Tibial artery (tissue), 4 donors: ENCODE data around the gene NANOS2.

Experiments used
- DNase-seq, 2 donors: peaks; one replicate each; pipeline ENCODE4 v3.0.0-alpha.2; 2019
- H3K27ac ChIP-seq, 2 donors: fragments of 200-600 bp; sonication (generic) in 1 of 2; 1 replicate in 1 of 2; 2 replicates in 1 of 2; pipeline ENCODE4 v1.5.1; 2018 to 2019; ENCODE audit warnings: mild to moderate bottlenecking in 1 of 2
- H3K27me3 ChIP-seq, 2 donors: fragments of 200-600 bp; sonication (generic) in 1 of 2; one replicate each; pipeline versions ENCODE4 v1.5.1 to v1.6.0; 2016 to 2019
- H3K36me3 ChIP-seq, 3 donors: fragments of 200-600 bp; sonication (generic) in 2 of 3; one replicate each; pipeline ENCODE4 v1.5.1; 2016 to 2019; ENCODE audit warnings: mild to moderate bottlenecking in 2 of 3
- H3K4me1 ChIP-seq, 4 donors: fragments of 200-600 bp; sonication (generic) in 2 of 4; 1 replicate in 3 of 4; 2 replicates in 1 of 4; pipeline ENCODE4 v1.5.1; 2016 to 2019
- H3K4me3 ChIP-seq, 2 donors: fragments of 200-600 bp; sonication (generic) in 1 of 2; 1 replicate in 1 of 2; 2 replicates in 1 of 2; pipeline ENCODE4 v1.5.1; 2018 to 2019; ENCODE audit warnings: mild to moderate bottlenecking in 2 of 2
- H3K9me3 ChIP-seq, 3 donors: fragments of 200-600 bp; sonication (generic) in 1 of 3; one replicate each; pipeline ENCODE4 v1.5.1; 2016 to 2019
- CTCF ChIP-seq, 2 experiments: fragments of 200-600 bp in 1 of 2; fragments of 450-650 bp in 1 of 2; IDR thresholded peaks; one replicate each; pipeline ENCODE4 v1.5.1; 2017 to 2019; ENCODE audit warnings: antibody characterized with exemption in 2 of 2, mild to moderate bottlenecking in 1 of 2, moderate library complexity in 1 of 2
- intact Hi-C: fragments of 100-400 bp; cut with DNase I; formaldehyde crosslinking; loops from one replicate; pipeline ENCODE4 v1.15.0; 2023; ENCODE audit warnings: low total_unique reads

NANOS2 gene

GRCh38 chr19:45881909-45882528 is 32.6 kb downstream of the NANOS2 start:
- Histone ChIP-seq H3K9me3 (no peaks in the 10 kb centered on the region), H3K36me3 (peaks cover 5 to 14% (median 13%) of the 10 kb centered on the region in 3 donors), H3K4me3 (no peak overlapping the region), H3K27ac (no peak overlapping the region), H3K4me1 (peaks cover 3 to 57% (median 39%) of the 10 kb centered on the region in 4 donors), H3K27me3 (no peaks in the 10 kb centered on the region)
- TF ChIP-seq CTCF (IDR thresholded peaks at IDR 0.05): no peak
- intact Hi-C loops: loop anchor here (2.0 to 10.0 kb wide), 3 partner anchors 39 to 133 kb away; partner anchors contain the start of gene RSPH6A
- no peak for DNase-seq

- H3K27ac ChIP-seq: no peak overlapping the region
- DNase-seq: no peak
- TF ChIP-seq CTCF (IDR thresholded peaks at IDR 0.05): no peak
- intact Hi-C loops: loop anchor here (2.0 to 10.0 kb wide), 3 partner anchors 40 to 134 kb away; partner anchors contain the start of gene RSPH6A
- H3K4me1 ChIP-seq: peaks cover 3 to 61% (median 43%) of the 10 kb centered on the region in 4 donors
- peaks cover 5 to 14% (median 13%) of the 10 kb centered on the region in 3 donors for H3K36me3 ChIP-seq
- H3K9me3 ChIP-seq: no peaks in the 10 kb centered on the region
- H3K4me3 ChIP-seq: no peak overlapping the region
- no peaks in the 10 kb centered on the region for H3K27me3 ChIP-seq
These were observed 33.3 kb downstream of the NANOS2 start for GRCh38 chr19:45881082-45881908.

GRCh38 chr19:45879971-45880370 is 34.6 kb downstream of the NANOS2 start:
- Histone ChIP-seq H3K4me3 (no peak overlapping the region), H3K4me1 (peaks cover 1 to 57% (median 37%) of the 10 kb centered on the region in 4 donors), H3K27me3 (no peaks in the 10 kb centered on the region), H3K27ac (no peak overlapping the region), H3K9me3 (no peaks in the 10 kb centered on the region), H3K36me3 (peaks cover 5 to 14% (median 12%) of the 10 kb centered on the region in 3 donors)
- no peak for TF ChIP-seq CTCF (IDR thresholded peaks at IDR 0.05)
- intact Hi-C loops: loop anchor here (2.0 to 10.0 kb wide), 3 partner anchors 41 to 135 kb away; partner anchors contain the start of gene RSPH6A
- no peak for DNase-seq

GRCh38 chr19:45879055-45879454 is 35.5 kb downstream of the NANOS2 start:
- intact Hi-C loops: no loop called here
- H3K27me3 ChIP-seq: no peaks in the 10 kb centered on the region
- H3K36me3 ChIP-seq: peaks cover under 1 to 5% (median 3%) of the 10 kb centered on the region in 3 donors
- H3K9me3 ChIP-seq: no peaks in the 10 kb centered on the region
- TF ChIP-seq CTCF (IDR thresholded peaks at IDR 0.05): no peak
- peaks cover 0 to 48% (median 28%) of the 10 kb centered on the region in 4 donors for H3K4me1 ChIP-seq
- H3K4me3 ChIP-seq: no peak overlapping the region
- H3K27ac ChIP-seq: no peak overlapping the region
- DNase-seq: no peak

GRCh38 chr19:45878043-45878794 is 36.4 kb downstream of the NANOS2 start:
- intact Hi-C loops: no loop called here
- H3K27ac ChIP-seq: no peak overlapping the region
- TF ChIP-seq CTCF (IDR thresholded peaks at IDR 0.05): no peak
- H3K36me3 ChIP-seq: no peaks in the 10 kb centered on the region
- H3K4me3 ChIP-seq: no peak overlapping the region
- no peaks in the 10 kb centered on the region for H3K27me3 ChIP-seq
- H3K4me1 ChIP-seq: peaks cover 0 to 39% (median 20%) of the 10 kb centered on the region in 4 donors
- DNase-seq: no peak
- no peaks in the 10 kb centered on the region for H3K9me3 ChIP-seq
